Astrocyte (in vitro differentiated cells and primary cell): Measurements from ENCODE around the gene LZTS2.

Experiments
- EZH2 ChIP-seq: IDR thresholded peaks from 2 replicates; pipeline ENCODE4 v1.6.1; 2012; ENCODE audit warnings: mild to moderate bottlenecking, low read length, inconsistent platforms; ENCODE audit not compliant: insufficient read depth
- TF ChIP-seq, protein P1 (sequence below): IDR thresholded peaks from 2 replicates; pipeline ENCODE4 v1.5.1; 2011; ENCODE audit warnings: low read depth, mild to moderate bottlenecking, inconsistent platforms, low read length, moderate library complexity; ENCODE audit not compliant: insufficient read depth

DNA sequence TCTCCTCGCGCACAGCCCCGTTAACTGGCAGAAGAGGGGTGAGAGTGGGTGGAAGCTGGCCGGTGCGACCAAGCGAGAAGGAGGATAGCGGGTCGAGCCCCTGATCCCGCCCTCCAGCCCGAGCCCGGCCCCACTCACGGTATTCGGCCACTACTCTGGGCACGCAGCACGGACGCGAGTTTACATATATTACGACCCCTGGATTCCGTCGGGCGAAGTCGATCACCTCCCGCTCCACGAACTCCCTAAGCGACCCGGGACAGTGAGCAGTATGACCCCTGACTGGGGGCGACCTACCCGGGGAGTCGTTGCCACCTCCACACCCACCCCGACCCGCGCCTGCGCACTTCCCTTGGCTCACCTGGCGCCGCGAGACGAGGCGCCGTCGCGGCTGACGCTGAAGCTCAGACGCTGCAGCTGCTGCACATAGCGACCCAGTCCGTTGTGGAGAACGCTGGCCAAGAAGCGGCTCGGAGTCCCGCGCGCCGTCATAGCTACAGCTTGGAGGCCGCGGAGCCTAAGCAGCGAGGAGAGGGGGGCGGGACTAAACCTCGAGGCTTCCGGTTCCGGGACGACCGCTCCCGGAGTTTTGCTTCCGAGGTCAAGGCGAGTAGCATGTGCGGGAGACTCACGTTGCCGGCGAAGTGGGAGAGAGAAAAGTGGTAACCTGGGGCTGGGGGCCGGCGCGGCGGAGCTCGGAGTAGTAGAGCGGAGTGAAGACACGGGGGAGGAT, 12.5 kb upstream of the LZTS2 start, which contains the start of the genes MRPL43 and TWNK:
- TF ChIP-seq, protein P1, sequence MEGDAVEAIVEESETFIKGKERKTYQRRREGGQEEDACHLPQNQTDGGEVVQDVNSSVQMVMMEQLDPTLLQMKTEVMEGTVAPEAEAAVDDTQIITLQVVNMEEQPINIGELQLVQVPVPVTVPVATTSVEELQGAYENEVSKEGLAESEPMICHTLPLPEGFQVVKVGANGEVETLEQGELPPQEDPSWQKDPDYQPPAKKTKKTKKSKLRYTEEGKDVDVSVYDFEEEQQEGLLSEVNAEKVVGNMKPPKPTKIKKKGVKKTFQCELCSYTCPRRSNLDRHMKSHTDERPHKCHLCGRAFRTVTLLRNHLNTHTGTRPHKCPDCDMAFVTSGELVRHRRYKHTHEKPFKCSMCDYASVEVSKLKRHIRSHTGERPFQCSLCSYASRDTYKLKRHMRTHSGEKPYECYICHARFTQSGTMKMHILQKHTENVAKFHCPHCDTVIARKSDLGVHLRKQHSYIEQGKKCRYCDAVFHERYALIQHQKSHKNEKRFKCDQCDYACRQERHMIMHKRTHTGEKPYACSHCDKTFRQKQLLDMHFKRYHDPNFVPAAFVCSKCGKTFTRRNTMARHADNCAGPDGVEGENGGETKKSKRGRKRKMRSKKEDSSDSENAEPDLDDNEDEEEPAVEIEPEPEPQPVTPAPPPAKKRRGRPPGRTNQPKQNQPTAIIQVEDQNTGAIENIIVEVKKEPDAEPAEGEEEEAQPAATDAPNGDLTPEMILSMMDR = no peak
- TF ChIP-seq EZH2 = no peak
